Stimulated activated CD4-positive, alpha-beta T cell treated with anti-CD3 and anti-CD28 coated beads, Interleukin-12 subunit alpha, Interleukin-12 subunit beta, amount 100 ng/mL, for 48 hours (primary cell): ENCODE results near the gene ENPEP.
A peak's percentile ranks its signal among the peaks of the same experiment; 100 is the strongest.
"Not testable (repeated sequence)": the region's sequence is repeated elsewhere in the genome, so short reads cannot be mapped to it uniquely, and the experiment has no call there.

Source experiments
- DNase-seq, 3 donors: peaks; one replicate each; pipeline ENCODE4 v3.0.0-alpha.2; 2020; ENCODE audit warnings: low read depth in 2 of 3, low spot score in 1 of 3

Gene ENPEP

GRCh38 chr4:110516106-110516922 is 40.4 kb downstream of the ENPEP start:
- peak; percentile 44 to 71 (median 61) for DNase-seq

GRCh38 chr4:110518889-110519490 is 43.0 kb downstream of the ENPEP start:
- DNase-seq: no peak

- DNase-seq: no peak
These were observed 44.9 kb downstream of the ENPEP start for GRCh38 chr4:110520886-110521285.

- no peak for DNase-seq
These were observed 50.6 kb downstream of the ENPEP start for GRCh38 chr4:110526589-110526988.

GRCh38 chr4:110527156-110527555 is 51.2 kb downstream of the ENPEP start:
- peak in 2 of 3 donors; percentile 6 to 31 for DNase-seq

GRCh38 chr4:110532901-110533589 is 57.1 kb downstream of the ENPEP start:
- DNase-seq: no peak

GRCh38 chr4:110533590-110533910 is 57.6 kb downstream of the ENPEP start:
- no peak for DNase-seq

GRCh38 chr4:110533940-110534339 is 58.0 kb downstream of the ENPEP start:
- no peak for DNase-seq

- no peak for DNase-seq
These were observed 64.6 kb downstream of the ENPEP start for GRCh38 chr4:110540581-110540980.

- DNase-seq: no peak
These were observed 65.1 kb downstream of the ENPEP start for GRCh38 chr4:110540982-110541451.

GRCh38 chr4:110543577-110543976 is 67.6 kb downstream of the ENPEP start:
- DNase-seq: no peak

- DNase-seq: no peak
These were observed 68.6 kb downstream of the ENPEP start for GRCh38 chr4:110544594-110544993.

- DNase-seq: no peak
These were observed 74.3 kb downstream of the ENPEP start for GRCh38 chr4:110550260-110550659.

- DNase-seq: no peak
These were observed 77.2 kb downstream of the ENPEP start for GRCh38 chr4:110553197-110553596.

GRCh38 chr4:110567214-110567613 is 91.3 kb downstream of the ENPEP start:
- no peak for DNase-seq

GRCh38 chr4:110576696-110577095 is 100.7 kb downstream of the ENPEP start:
- DNase-seq: not testable (repeated sequence)

- no peak for DNase-seq
These were observed 110.3 kb downstream of the ENPEP start for GRCh38 chr4:110586131-110586850.

- DNase-seq: no peak
These were observed 111.8 kb downstream of the ENPEP start for GRCh38 chr4:110587666-110588285.

GRCh38 chr4:110589297-110589696 is 113.3 kb downstream of the ENPEP start:
- no peak for DNase-seq

- DNase-seq: no peak
These were observed 119.6 kb downstream of the ENPEP start for GRCh38 chr4:110595583-110595982.

- no peak for DNase-seq
These were observed 120.5 kb downstream of the ENPEP start for GRCh38 chr4:110596431-110596830.
